Right lobe of liver (tissue), 6 donors: ENCODE measurements around the gene PDE12. TPM values are rescaled to one million over a fixed set of nuclear protein-coding genes. Genes with fewer than 3 reads are reported as not detected.

Experiments used
- ATAC-seq, 4 donors: fragments of 200-7000 bp; cut with Tn5 transposase; one replicate each; pipeline ENCODE4 v1.9.1; 2020; ENCODE audit warnings: mild to moderate bottlenecking in 4 of 4, moderate library complexity in 4 of 4
- DNase-seq, 3 donors: peaks; one replicate each; pipeline ENCODE4 v3.0.0-alpha.2; 2020
- H3K27ac ChIP-seq, 3 donors: fragments of 200-600 bp; one replicate each; pipeline ENCODE4 v1.8.0; 2022
- H3K27me3 ChIP-seq, 2 donors: fragments of 200-600 bp; one replicate each; pipeline ENCODE4 v1.8.0; 2022
- H3K36me3 ChIP-seq, 4 donors: fragments of 200-600 bp; sonication (generic) in 1 of 4; one replicate each; pipeline versions ENCODE4 v1.5.1 to v1.8.0; 2017 to 2022; ENCODE audit warnings: control low read depth in 1 of 4
- H3K4me1 ChIP-seq, 4 donors: fragments of 200-600 bp; sonication (generic) in 1 of 4; one replicate each; pipeline versions ENCODE4 v1.5.1 to v1.8.0; 2017 to 2022; ENCODE audit warnings: control low read depth in 1 of 4
- H3K4me3 ChIP-seq, 3 donors: fragments of 200-600 bp; one replicate each; pipeline ENCODE4 v1.8.0; 2022
- H3K9me3 ChIP-seq, 4 donors: fragments of 200-600 bp; sonication (generic) in 1 of 4; one replicate each; pipeline versions ENCODE4 v1.5.1 to v1.8.0; 2017 to 2022; ENCODE audit warnings: control low read depth in 1 of 4
- POLR2A ChIP-seq: fragments of 450-650 bp; IDR thresholded peaks from one replicate; pipeline ENCODE4 v1.6.1; 2017; ENCODE audit warnings: antibody characterized with exemption, mild to moderate bottlenecking
- WGBS: methylation state at CpG from one replicate; pipeline ENCODE4 v1.1.6; 2018; ENCODE audit warnings: low coverage, low lambda C conversion rate; ENCODE audit not compliant: insufficient coverage; ENCODE audit errors: missing lambda C conversion rate; 5-methylcytosine and 5-hydroxymethylcytosine counted together
- intact Hi-C, 2 donors: fragments of 100-400 bp; cut with DNase I; formaldehyde crosslinking; loops; one replicate each; pipeline versions ENCODE4 v1.11.2 to v1.14.1; 2022
- total RNA-seq, 6 experiments: library from RNA; depleted of rRNA in 2 of 6; stranded (reverse); fragments of >200 nt in 2 of 6; fragmentation: NEBNext Ultra II Directional in 3 of 6; extraction: Animal tissue kit (Norgen Biotek cat#: 25700) in 3 of 6; gene quantifications; one replicate each; pipeline versions ENCODE4 v1.1.0 to v1.2.4, GENCODE V29; 2016 to 2023
- TF ChIP-seq, protein P1 (sequence below), 4 donors: fragments of 200-600 bp in 3 of 4; fragments of 450-650 bp in 1 of 4; IDR thresholded peaks; one replicate each; pipeline versions ENCODE4 v1.5.1 to v1.8.0; 2016 to 2022; ENCODE audit warnings: antibody characterized with exemption in 4 of 4, mild to moderate bottlenecking in 2 of 4
- donor health status: DM: no; HTN: yes; CAD: no.
- donor health status: DM: no; HTN: no; CAD: no.
- donor health status: DM: no; HTN: no; CAD: no.
- donor health status: DM: no; HTN: yes; CAD: no.
- donor health status: DM: no; HTN: yes; CAD: no.

Gene PDE12
- total RNA-seq, 6 experiments from 2014 or later: 12.1 to 20.7 (median 14.9) TPM

DNA sequence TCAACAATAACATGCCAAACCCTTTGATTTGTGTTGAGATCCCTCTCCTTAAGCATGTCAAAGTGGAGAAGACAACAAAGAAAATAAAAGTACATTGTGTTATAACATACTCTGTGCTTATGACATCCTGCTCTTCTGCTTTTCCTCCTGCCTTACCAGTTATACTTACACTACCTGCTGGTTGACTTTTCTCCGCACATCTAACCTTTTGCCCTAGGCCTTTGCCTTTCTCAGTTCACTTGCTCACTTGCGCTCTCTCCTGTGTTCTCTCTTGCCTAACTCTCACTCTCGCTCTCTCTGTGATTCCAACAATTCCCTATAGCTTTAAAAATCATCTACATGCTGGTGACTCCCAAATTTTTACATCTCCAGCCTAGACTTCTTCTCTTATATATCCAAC is 17.6 kb upstream of the PDE12 start:
- Histone ChIP-seq H3K27me3 (no peaks in the 10 kb centered on the region), H3K27ac (no peak overlapping the region), H3K9me3 (no peaks in the 10 kb centered on the region), H3K4me1 (no peaks in the 10 kb centered on the region), H3K36me3 (no peaks in the 10 kb centered on the region), H3K4me3 (no peak overlapping the region)
- TF ChIP-seq, protein P1, sequence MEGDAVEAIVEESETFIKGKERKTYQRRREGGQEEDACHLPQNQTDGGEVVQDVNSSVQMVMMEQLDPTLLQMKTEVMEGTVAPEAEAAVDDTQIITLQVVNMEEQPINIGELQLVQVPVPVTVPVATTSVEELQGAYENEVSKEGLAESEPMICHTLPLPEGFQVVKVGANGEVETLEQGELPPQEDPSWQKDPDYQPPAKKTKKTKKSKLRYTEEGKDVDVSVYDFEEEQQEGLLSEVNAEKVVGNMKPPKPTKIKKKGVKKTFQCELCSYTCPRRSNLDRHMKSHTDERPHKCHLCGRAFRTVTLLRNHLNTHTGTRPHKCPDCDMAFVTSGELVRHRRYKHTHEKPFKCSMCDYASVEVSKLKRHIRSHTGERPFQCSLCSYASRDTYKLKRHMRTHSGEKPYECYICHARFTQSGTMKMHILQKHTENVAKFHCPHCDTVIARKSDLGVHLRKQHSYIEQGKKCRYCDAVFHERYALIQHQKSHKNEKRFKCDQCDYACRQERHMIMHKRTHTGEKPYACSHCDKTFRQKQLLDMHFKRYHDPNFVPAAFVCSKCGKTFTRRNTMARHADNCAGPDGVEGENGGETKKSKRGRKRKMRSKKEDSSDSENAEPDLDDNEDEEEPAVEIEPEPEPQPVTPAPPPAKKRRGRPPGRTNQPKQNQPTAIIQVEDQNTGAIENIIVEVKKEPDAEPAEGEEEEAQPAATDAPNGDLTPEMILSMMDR (IDR thresholded peaks at IDR 0.05): no peak
- no peak for TF ChIP-seq POLR2A
- 76% methylated on average over 3 of the region's 3 CpGs for WGBS
- intact Hi-C loops: no loop called here
- no peak for DNase-seq
- no peak for ATAC-seq

DNA sequence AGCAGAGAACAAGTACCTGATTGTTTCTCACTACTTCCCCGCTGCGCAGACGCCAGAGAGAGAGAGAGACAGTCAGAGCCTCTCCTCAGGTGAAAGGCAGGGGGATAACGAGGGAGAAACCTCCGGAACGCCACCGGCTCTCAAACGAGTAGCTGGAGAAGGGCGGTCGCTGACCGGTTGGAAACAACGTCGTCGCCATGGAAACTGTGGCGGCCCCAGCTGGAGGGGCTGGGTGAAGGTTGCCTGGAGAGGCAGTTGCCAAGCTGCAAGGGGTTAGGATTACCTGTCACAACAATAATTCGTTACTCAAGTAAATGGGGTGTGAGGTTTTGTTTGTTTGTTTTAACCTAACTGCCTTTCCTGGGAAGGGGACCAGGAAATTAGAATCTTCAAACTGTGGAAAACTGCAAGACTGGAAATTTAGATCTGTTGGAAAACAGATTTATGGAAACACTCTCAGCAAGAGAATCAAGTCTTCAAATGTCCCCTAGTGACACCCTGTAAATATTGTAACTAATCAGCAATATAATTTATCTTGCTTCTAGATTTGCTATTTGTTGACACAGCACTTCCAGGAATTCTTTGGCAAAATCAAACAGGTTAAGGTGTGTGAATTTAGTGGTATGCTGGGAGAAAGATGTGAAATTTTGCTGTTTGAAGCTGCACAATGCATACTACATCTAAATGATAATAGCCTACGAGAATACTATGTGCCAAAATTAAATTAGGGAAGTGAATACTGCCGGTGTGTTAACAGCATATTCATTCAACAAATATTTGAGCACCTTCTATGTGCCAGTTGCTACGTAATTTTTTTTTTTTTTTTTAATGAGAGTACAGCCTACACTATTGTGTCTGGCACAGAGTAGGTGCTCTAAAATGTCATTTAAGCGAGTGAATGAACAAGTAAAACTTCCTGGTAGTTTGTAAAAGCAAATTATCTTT is 11.6 kb upstream of the PDE12 start, which contains the start of gene DNAH12:
Gene DNAH12, minus strand, starts transcription at position 164 of the 945 bp plus-strand sequence. CDS start 1,474 bp downstream, outside the sequence.
- peak in 2 of 3 donors; percentile 33 to 49 for DNase-seq
- Histone ChIP-seq H3K4me1 (peaks cover 0 to 9% (median 0%) of the 10 kb centered on the region in 4 donors), H3K9me3 (no peaks in the 10 kb centered on the region), H3K4me3 (peak within 1 kb of the TSS in 1 of 3 donors; percentile 21), H3K36me3 (no peaks in the 10 kb centered on the region), H3K27me3 (no peaks in the 10 kb centered on the region), H3K27ac (no peak within 1 kb of the TSS)
- intact Hi-C loops: no loop called here
- WGBS: 5% methylated on average over 20 of the region's 20 CpGs
- ATAC-seq: peak in 3 of 4 donors; percentile 29 to 81 (median 43)
- TF ChIP-seq POLR2A: no peak
- TF ChIP-seq, protein P1 (IDR thresholded peaks at IDR 0.05): no peak

DNA sequence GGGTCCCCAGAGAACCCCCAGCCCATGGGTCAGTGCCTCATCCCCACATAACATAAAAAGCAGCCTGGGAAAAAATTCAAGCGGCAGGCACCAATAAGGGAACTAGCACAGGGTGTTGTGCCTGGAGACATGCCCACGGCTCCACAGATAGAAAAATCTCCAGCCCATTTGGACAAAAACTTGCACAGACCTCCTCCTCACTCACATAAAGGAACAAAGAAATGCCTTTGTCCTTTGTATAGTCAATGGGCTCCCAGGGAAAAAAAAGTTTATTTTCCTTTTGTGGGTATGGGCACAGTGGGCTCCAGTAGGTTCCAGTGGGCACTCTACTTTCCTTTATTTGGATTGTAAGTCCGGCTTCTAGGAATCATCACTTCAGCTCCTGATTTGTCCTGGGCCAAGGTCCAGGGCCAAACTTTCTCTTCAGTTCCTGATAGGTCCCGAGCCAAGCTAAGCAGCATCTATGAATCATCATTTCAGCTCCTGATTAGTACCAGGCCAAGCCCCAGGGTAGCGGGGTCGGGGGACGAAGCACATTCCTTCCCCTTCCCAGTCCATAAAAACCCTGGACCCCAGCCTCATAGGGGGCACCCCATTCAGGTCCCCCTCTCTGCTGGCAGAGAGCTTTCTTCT is 10.3 kb upstream of the PDE12 start:
- Histone ChIP-seq H3K27ac (no peak overlapping the region), H3K4me1 (peaks cover 0 to 9% (median 0%) of the 10 kb centered on the region in 4 donors), H3K4me3 (no peak overlapping the region), H3K9me3 (no peaks in the 10 kb centered on the region), H3K27me3 (no peaks in the 10 kb centered on the region), H3K36me3 (no peaks in the 10 kb centered on the region)
- ATAC-seq: peak in 3 of 4 donors; percentile 33 to 94 (median 49)
- intact Hi-C loops: no loop called here
- 77% methylated on average over 5 of the region's 7 CpGs for WGBS
- TF ChIP-seq, protein P1 (IDR thresholded peaks at IDR 0.05): no peak
- TF ChIP-seq POLR2A: no peak
- peak in 1 of 3 donors; percentile 33 for DNase-seq

- DNase-seq (no peak), ATAC-seq (no peak)
- intact Hi-C loops: no loop called here
- Histone ChIP-seq H3K27me3 (no peaks in the 10 kb centered on the region), H3K27ac (no peak overlapping the region), H3K4me3 (no peak overlapping the region), H3K36me3 (no peaks in the 10 kb centered on the region), H3K4me1 (peaks cover 0 to 9% (median 0%) of the 10 kb centered on the region in 4 donors), H3K9me3 (no peaks in the 10 kb centered on the region)
- WGBS: 100% methylated on average over 1 of the region's 1 CpG
- TF ChIP-seq, protein P1 (IDR thresholded peaks at IDR 0.05): no peak
- no peak for TF ChIP-seq POLR2A
Measured at GRCh38 chr3:57546616-57547015, 9.5 kb upstream of the PDE12 start.
